ENCODE results near the gene ATP6V1F.

GRCh38 chr7:128883622-128884448, 21.2 kb downstream of the ATP6V1F start:
- peak; percentile 71 to 92 (median 78) for TF ChIP-seq CTCF (IDR thresholded peaks at IDR 0.05)
- TF ChIP-seq POLR2A (IDR thresholded peaks at IDR 0.05), result no peak

Data from thyroid gland (tissue), 4 donors.